ENCODE measurements around the gene NOC2L. TPM values are rescaled to one million over a fixed set of nuclear protein-coding genes. Genes with fewer than 3 reads are reported as not detected.
A peak's percentile ranks its signal among the peaks of the same experiment; 100 is the strongest.
"Not testable (repeated sequence)": the region's sequence is repeated elsewhere in the genome, so short reads cannot be mapped to it uniquely, and the experiment has no call there.

Gene NOC2L
- total RNA-seq, 3 donors from 2014 or later (not counting 1 experiment from before 2014, with no cell fraction given) = 61.4 to 66.0 (median 61.8) TPM

DNA sequence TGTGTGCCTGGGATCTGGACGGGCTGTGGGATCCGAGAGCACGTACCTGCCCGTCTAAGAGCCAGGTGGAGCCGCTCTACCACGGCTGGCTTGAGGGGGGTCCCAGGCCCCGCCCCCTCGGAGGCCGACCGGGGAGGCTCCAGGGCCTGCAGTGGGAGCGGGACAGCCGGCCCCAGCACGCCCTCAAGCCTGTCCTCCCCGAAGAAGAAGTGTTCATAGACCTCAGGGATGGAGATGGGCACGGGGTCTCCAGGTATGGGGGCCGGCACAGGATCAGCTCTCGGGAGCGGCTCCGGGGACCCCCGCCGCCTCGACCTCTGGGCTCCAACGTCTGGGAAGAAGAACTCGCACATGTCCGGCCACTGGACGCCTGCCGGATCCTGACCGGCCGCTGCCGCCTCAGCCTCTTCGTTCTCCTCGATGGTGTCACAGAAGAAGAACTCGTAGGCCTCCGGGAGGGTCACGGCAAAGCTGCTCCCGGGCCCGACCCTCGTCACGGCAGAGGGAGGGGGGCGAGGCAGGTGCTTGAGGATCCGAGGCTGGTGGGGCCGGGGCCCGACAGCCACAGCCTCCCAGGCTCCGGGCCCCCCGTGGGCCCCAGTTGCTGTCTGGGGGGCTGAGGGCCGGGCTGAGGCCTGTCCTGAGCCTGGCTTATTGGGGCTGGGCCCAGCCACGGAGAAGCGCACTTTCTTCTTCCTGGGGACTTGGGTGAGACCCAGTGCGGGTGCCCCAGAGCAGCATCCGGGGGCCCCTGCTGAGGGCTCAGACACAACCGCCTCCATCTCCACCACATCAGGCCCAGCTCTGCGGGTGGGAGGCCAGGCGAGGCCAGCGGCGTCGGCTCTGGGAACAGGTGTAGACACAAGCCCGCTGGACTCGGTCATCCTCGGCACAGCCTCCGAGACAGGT lies 20.0 kb upstream of the NOC2L start:
- DNase-seq (no peak), ATAC-seq (no peak)
- TF ChIP-seq, protein P1, sequence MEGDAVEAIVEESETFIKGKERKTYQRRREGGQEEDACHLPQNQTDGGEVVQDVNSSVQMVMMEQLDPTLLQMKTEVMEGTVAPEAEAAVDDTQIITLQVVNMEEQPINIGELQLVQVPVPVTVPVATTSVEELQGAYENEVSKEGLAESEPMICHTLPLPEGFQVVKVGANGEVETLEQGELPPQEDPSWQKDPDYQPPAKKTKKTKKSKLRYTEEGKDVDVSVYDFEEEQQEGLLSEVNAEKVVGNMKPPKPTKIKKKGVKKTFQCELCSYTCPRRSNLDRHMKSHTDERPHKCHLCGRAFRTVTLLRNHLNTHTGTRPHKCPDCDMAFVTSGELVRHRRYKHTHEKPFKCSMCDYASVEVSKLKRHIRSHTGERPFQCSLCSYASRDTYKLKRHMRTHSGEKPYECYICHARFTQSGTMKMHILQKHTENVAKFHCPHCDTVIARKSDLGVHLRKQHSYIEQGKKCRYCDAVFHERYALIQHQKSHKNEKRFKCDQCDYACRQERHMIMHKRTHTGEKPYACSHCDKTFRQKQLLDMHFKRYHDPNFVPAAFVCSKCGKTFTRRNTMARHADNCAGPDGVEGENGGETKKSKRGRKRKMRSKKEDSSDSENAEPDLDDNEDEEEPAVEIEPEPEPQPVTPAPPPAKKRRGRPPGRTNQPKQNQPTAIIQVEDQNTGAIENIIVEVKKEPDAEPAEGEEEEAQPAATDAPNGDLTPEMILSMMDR (IDR thresholded peaks at IDR 0.05) = no peak
- no peak overlapping the region for H3K4me3 Mint-ChIP-seq
- no peak overlapping the region for H3K4me3 ChIP-seq (ENCODE audit: low read length)
- H3K27me3 Mint-ChIP-seq (ENCODE audit: low read depth in 2 of 2) = peaks cover 0 to 15% of the 10 kb centered on the region in 2 donors
- no peaks in the 10 kb centered on the region for H3K36me3 Mint-ChIP-seq
- H3K9me3 Mint-ChIP-seq = no peaks in the 10 kb centered on the region
- H3K4me1 Mint-ChIP-seq = peaks cover 0 to 8% of the 10 kb centered on the region in 2 donors
- WGBS (ENCODE audit: insufficient coverage) = 91% methylated on average over 60 of the region's 60 CpGs
- peaks cover 12% of the 10 kb centered on the region for H3K4me1 ChIP-seq (ENCODE audit: control insufficient read depth, insufficient read depth, low read length)
- no peaks in the 10 kb centered on the region for H3K27me3 ChIP-seq (ENCODE audit: control insufficient read depth, insufficient read depth, low read length)
- no peaks in the 10 kb centered on the region for H3K9me3 ChIP-seq (ENCODE audit: control insufficient read depth, insufficient read depth, low read length)
- H3K36me3 ChIP-seq (ENCODE audit: control insufficient read depth, insufficient read depth, low read length) = no peaks in the 10 kb centered on the region
- H3K27ac Mint-ChIP-seq = no peak overlapping the region
- H3K27ac ChIP-seq (ENCODE audit: low read length) = no peak overlapping the region
- intact Hi-C loops (cut with micrococcal nuclease) = no loop called here

DNA sequence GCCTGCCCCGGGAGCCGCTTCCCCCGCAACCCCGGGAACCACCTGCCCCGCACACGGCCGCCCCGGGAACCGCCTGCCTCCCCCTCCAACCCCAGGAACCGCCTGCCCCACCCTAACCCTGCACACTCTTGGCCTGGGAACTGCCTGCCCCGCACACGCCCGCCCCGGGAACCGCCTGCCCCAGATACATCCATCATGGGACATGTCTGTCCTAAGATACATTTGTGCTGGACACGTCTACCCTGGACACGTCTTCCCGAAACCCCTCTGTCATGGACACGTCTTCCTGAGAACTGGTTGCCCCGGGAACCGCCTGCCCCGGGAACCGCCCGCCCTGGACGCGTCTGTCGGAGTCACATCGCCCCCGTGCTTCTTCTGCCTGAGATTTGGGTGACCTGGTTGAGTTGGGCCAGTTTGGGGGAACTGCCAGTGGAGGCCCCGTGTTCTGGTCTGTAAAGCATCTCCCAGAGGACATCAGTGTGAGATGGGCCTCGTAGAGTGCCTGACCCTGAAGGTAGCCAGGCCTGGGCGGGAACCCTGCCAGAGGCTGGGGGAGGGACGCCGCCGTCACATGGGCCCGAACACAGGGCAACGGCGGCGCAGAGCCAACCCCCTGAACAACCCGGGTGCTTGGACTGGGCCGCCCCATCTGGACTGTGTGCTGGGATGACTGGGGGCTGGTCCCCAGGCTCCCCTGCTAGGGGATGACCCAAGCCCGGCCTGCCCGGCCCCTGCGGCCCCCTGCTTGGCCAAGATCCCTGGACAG lies 19.2 kb upstream of the NOC2L start:
- Mint-ChIP-seq H3K4me3 (peak overlapping the region; percentile 4), H3K27me3 (ENCODE audit: low read depth in 2 of 2) (peaks cover 0 to 15% of the 10 kb centered on the region in 2 donors), H3K27ac (peak overlapping the region in 1 of 2 donors; percentile 60), H3K9me3 (no peaks in the 10 kb centered on the region), H3K4me1 (peaks cover 0 to 8% of the 10 kb centered on the region in 2 donors), H3K36me3 (no peaks in the 10 kb centered on the region)
- H3K4me1 ChIP-seq (ENCODE audit: control insufficient read depth, insufficient read depth, low read length) = peaks cover 12% of the 10 kb centered on the region
- ATAC-seq = no peak
- TF ChIP-seq, protein P1 (IDR thresholded peaks at IDR 0.05) = no peak
- H3K36me3 ChIP-seq (ENCODE audit: control insufficient read depth, insufficient read depth, low read length) = no peaks in the 10 kb centered on the region
- no peak overlapping the region for H3K27ac ChIP-seq (ENCODE audit: low read length)
- H3K4me3 ChIP-seq (ENCODE audit: low read length) = no peak overlapping the region
- WGBS (ENCODE audit: insufficient coverage) = 92% methylated on average over 44 of the region's 44 CpGs
- no peaks in the 10 kb centered on the region for H3K27me3 ChIP-seq (ENCODE audit: control insufficient read depth, insufficient read depth, low read length)
- no peak for DNase-seq
- H3K9me3 ChIP-seq (ENCODE audit: control insufficient read depth, insufficient read depth, low read length) = no peaks in the 10 kb centered on the region
- intact Hi-C loops (cut with micrococcal nuclease) = no loop called here

DNA sequence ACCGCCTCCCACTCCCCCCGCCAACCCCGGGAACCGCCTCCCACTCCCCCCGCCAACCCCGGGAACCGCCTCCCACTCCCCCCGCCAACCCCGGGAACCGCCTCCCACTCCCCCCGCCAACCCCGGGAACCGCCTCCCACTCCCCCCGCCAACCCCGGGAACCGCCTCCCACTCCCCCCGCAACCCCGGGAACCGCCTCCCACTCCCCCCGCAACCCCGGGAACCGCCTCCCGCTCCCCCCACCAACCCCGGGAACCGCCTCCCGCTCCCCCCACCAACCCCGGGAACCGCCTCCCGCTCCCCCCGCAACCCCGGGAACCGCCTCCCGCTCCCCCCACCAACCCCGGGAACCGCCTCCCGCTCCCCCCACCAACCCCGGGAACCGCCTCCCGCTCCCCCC lies 17.7 kb upstream of the NOC2L start:
- not testable (repeated sequence) for H3K36me3 Mint-ChIP-seq; ATAC-seq; H3K27ac Mint-ChIP-seq; H3K4me1 Mint-ChIP-seq; H3K27ac ChIP-seq (ENCODE audit: low read length); H3K27me3 ChIP-seq (ENCODE audit: control insufficient read depth, insufficient read depth, low read length); H3K9me3 ChIP-seq (ENCODE audit: control insufficient read depth, insufficient read depth, low read length); DNase-seq; H3K9me3 Mint-ChIP-seq; H3K4me3 ChIP-seq (ENCODE audit: low read length); H3K4me3 Mint-ChIP-seq; H3K36me3 ChIP-seq (ENCODE audit: control insufficient read depth, insufficient read depth, low read length)
- H3K27me3 Mint-ChIP-seq (ENCODE audit: low read depth in 2 of 2) = peaks cover 0 to 12% of the 10 kb centered on the region in 2 donors
- H3K4me1 ChIP-seq (ENCODE audit: control insufficient read depth, insufficient read depth, low read length) = peaks cover 12% of the 10 kb centered on the region
- WGBS (ENCODE audit: insufficient coverage) = no CpG with 5 or more reads among the region's 39 CpGs
- intact Hi-C loops (cut with micrococcal nuclease) = loop anchor here (1.0 kb wide), 1 partner anchor 72 kb away; no protein-coding TSS in a partner anchor
